Endothelial cell of umbilical vein (primary cell): Measurements from ENCODE around the gene UBXN11.

Experiments used
- CTCF ChIP-seq, 2 donors: IDR thresholded peaks; 1 replicate in 1 of 2; 2 replicates in 1 of 2; pipeline ENCODE4 v1.5.1; 2011; ENCODE audit warnings: low read length in 2 of 2, mild to moderate bottlenecking in 2 of 2, moderate library complexity in 2 of 2, control low read depth in 1 of 2, inconsistent platforms in 1 of 2, low read depth in 1 of 2; ENCODE audit not compliant: insufficient read depth in 1 of 2; ENCODE audit errors: extremely low read depth in 1 of 2
- POLR2A ChIP-seq: IDR thresholded peaks from 2 replicates; pipeline ENCODE4 v1.6.1; 2012; ENCODE audit warnings: low read depth, mild to moderate bottlenecking, control low read depth, low read length

GRCh38 chr1:26233903-26234643, 72.4 kb downstream of the UBXN11 start, which contains the start of gene CEP85:
- TF ChIP-seq POLR2A (peak; percentile 81), CTCF (IDR thresholded peaks at IDR 0.05; ENCODE audit: extremely low read depth in 1 of 2, insufficient read depth in 1 of 2, low read depth in 1 of 2, low read length in 2 of 2) (peak; percentile 87 to 92)
